ENCODE results near the gene CYTH1. TPM values are rescaled to one million over a fixed set of nuclear protein-coding genes. Genes with fewer than 3 reads are reported as not detected.
A peak's percentile ranks its signal among the peaks of the same experiment; 100 is the strongest.

Gene CYTH1
- total RNA-seq, 1 donor from 2014 or later: 35.5 TPM

GRCh38 chr17:78794399-78794798 is 12.3 kb upstream of the CYTH1 start:
- no peak overlapping the region for H3K4me3 ChIP-seq (ENCODE audit: low read depth, low read length)
- FAIRE-seq (no peak), DNase-seq (ENCODE audit: low read depth) (no peak)
- no peaks in the 10 kb centered on the region for H3K27me3 ChIP-seq (ENCODE audit: control insufficient read depth, insufficient read depth, low read length)
- TF ChIP-seq, protein P1, sequence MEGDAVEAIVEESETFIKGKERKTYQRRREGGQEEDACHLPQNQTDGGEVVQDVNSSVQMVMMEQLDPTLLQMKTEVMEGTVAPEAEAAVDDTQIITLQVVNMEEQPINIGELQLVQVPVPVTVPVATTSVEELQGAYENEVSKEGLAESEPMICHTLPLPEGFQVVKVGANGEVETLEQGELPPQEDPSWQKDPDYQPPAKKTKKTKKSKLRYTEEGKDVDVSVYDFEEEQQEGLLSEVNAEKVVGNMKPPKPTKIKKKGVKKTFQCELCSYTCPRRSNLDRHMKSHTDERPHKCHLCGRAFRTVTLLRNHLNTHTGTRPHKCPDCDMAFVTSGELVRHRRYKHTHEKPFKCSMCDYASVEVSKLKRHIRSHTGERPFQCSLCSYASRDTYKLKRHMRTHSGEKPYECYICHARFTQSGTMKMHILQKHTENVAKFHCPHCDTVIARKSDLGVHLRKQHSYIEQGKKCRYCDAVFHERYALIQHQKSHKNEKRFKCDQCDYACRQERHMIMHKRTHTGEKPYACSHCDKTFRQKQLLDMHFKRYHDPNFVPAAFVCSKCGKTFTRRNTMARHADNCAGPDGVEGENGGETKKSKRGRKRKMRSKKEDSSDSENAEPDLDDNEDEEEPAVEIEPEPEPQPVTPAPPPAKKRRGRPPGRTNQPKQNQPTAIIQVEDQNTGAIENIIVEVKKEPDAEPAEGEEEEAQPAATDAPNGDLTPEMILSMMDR (IDR thresholded peaks at IDR 0.05; ENCODE audit: insufficient read depth, low read length, severe bottlenecking): no peak
- peaks cover 29% of the 10 kb centered on the region for H3K36me3 ChIP-seq (ENCODE audit: control insufficient read depth, insufficient read depth, low read length)

DNA sequence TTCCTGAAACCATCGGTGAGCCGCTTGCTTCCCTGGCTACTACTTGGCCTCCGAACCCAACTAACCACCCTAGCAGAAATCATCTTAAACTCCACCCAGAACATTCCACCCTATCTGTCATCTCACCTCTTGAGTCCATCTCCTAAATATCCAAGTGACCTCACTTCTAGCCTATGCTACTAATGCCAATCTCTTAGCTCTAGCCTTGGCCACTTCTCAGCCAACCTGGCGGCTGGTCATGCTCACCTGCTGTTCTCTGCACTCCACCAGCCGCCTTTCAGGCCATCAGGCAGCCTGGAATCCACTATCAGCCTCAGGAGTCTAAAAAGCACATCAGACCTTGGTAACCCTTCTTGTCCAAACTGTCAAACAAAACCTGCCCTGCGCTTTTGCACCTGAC is 11.9 kb upstream of the CYTH1 start:
- H3K27me3 ChIP-seq (ENCODE audit: control insufficient read depth, insufficient read depth, low read length): no peaks in the 10 kb centered on the region
- peaks cover 27% of the 10 kb centered on the region for H3K36me3 ChIP-seq (ENCODE audit: control insufficient read depth, insufficient read depth, low read length)
- H3K4me3 ChIP-seq (ENCODE audit: low read depth, low read length): no peak overlapping the region
- TF ChIP-seq, protein P1 (IDR thresholded peaks at IDR 0.05; ENCODE audit: insufficient read depth, low read length, severe bottlenecking): no peak
- FAIRE-seq (no peak), DNase-seq (ENCODE audit: low read depth) (no peak)

DNA sequence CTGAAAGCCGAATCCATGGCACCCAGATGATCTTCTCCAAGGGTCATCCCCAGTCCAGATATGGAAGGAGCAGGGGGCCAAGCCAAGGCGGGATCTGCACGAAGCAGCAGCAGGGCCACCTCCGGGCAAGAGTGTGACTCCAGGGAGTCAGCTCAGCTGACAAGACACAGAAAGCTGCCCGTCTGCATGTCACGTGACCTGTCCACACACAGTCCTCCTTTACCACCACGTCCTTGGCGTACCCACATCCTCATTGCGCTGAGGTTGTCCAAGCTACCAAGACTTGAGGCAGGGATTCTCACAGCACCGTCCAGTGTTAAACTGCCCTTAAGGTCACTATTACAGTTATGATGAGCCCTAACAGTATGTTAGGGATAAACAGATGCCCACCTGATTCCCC is 11.3 kb upstream of the CYTH1 start:
- TF ChIP-seq, protein P1 (IDR thresholded peaks at IDR 0.05; ENCODE audit: insufficient read depth, low read length, severe bottlenecking): no peak
- Histone ChIP-seq H3K36me3 (ENCODE audit: control insufficient read depth, insufficient read depth, low read length) (peaks cover 24% of the 10 kb centered on the region), H3K27me3 (ENCODE audit: control insufficient read depth, insufficient read depth, low read length) (no peaks in the 10 kb centered on the region), H3K4me3 (ENCODE audit: low read depth, low read length) (no peak overlapping the region)
- FAIRE-seq (peak; percentile 68), DNase-seq (ENCODE audit: low read depth) (no peak)

DNA sequence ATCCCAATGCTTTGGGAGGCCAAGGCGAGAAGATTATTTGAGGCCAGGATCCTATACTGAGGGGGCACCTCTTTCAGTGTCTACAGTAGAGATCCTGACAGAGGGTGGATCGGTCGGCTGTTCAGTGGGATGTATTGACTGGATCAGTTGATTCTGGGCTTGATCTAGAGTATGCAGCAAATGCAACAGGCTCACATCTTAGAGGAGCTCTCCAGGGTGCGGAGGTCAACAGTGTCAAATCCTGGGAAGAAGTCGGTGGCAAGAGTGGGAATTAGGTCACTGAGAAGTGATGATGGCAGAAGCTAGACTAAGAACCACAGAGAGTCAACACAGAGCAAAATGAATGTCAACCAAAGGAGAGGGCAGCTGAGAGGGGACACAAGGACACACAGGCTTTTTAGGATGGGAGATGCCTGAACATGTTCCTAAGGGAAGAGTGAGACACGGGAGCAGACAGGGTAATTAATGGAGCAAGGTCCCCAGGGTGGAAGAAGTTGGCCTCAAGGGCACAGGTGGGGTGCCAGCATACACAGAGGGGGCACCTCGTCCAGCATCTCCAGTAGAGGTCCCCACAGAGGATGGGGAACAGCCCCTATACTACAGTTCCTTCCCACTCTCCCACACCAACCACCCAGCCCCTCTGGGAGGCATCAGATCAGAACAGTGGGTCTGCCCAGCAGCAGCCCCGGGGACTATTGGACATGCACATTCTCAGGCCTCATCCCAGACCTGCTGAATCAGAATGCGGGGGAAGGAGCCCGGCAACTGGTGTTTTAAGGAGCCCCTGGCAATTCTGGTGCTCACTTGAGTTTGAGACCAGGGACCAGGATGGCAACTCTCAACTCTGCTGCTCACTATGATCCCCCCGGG is 10.0 kb upstream of the CYTH1 start:
- no peaks in the 10 kb centered on the region for H3K27me3 ChIP-seq (ENCODE audit: control insufficient read depth, insufficient read depth, low read length)
- FAIRE-seq (peak; percentile 86), DNase-seq (ENCODE audit: low read depth) (no peak)
- peaks cover 16% of the 10 kb centered on the region for H3K36me3 ChIP-seq (ENCODE audit: control insufficient read depth, insufficient read depth, low read length)
- H3K4me3 ChIP-seq (ENCODE audit: low read depth, low read length): no peak overlapping the region
- TF ChIP-seq, protein P1 (IDR thresholded peaks at IDR 0.05; ENCODE audit: insufficient read depth, low read length, severe bottlenecking): no peak

DNA sequence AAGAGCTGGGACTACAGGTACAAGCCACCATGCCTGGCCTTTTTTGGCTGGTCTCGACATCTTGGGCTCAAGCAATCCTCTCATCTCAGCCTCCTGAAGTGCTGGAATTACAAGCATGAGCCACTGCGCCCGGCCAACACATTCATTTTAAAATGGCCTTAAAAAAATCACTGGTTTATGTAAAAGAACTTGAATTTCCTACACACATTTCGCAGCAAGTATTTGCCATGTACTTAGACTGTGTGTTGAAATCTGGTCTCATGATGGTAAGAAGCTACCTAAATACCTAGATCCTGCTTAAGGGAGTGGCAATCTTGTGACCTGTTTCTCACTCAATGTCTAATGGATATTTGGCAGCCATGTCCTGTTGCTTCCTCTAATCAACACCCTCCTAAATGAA is 8.5 kb upstream of the CYTH1 start:
- DNase-seq (ENCODE audit: low read depth): peak; percentile 17
- FAIRE-seq: no peak
- TF ChIP-seq, protein P1 (IDR thresholded peaks at IDR 0.05; ENCODE audit: insufficient read depth, low read length, severe bottlenecking): no peak
- Histone ChIP-seq H3K4me3 (ENCODE audit: low read depth, low read length) (no peak overlapping the region), H3K27me3 (ENCODE audit: control insufficient read depth, insufficient read depth, low read length) (no peaks in the 10 kb centered on the region), H3K36me3 (ENCODE audit: control insufficient read depth, insufficient read depth, low read length) (peaks cover 6% of the 10 kb centered on the region)
